ENCODE data around the gene TBRG4.

- no peak for TF ChIP-seq CTCF (IDR thresholded peaks at IDR 0.05)
- no peak for TF ChIP-seq POLR2A (IDR thresholded peaks at IDR 0.05)
- no peak for TF ChIP-seq POLR2AphosphoS5 (IDR thresholded peaks at IDR 0.05)
Observed at GRCh38 chr7:45052011-45052410, 59.5 kb downstream of the TBRG4 start.
